Stimulated activated CD4-positive, alpha-beta T cell treated with anti-CD3 and anti-CD28 coated beads, Interleukin-15, amount 100 ng/mL, for 48 hours (primary cell): ENCODE results near the gene SPOCK1.

Experiments
- DNase-seq, 2 donors: peaks; one replicate each; pipeline ENCODE4 v3.0.0-alpha.2; 2020; ENCODE audit warnings: low read depth in 2 of 2

The SPOCK1 gene

GRCh38 chr5:137442660-137443059 lies 56.5 kb downstream of the SPOCK1 start:
- DNase-seq = no peak

- no peak for DNase-seq
These were observed 57.6 kb downstream of the SPOCK1 start for GRCh38 chr5:137441476-137441875.

DNA sequence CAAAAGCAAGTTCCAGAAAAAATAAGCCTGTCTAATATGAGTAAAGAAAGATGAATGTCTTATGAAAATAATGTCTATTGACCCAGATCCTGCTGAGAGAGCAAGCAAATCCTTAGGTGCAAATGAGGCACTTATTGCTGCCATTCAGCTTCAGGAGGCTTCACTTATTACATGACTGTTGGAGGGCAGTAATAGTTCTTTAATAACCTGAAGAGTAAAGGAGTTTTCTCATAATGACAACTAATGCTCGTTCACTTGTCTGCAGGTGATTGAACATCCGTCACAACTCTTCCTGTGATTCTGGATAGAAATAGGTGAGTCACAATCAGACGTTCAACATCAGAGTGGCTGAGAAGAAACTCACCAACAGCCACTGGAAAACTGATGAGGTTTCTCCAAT lies 58.3 kb downstream of the SPOCK1 start:
- DNase-seq = no peak

DNA sequence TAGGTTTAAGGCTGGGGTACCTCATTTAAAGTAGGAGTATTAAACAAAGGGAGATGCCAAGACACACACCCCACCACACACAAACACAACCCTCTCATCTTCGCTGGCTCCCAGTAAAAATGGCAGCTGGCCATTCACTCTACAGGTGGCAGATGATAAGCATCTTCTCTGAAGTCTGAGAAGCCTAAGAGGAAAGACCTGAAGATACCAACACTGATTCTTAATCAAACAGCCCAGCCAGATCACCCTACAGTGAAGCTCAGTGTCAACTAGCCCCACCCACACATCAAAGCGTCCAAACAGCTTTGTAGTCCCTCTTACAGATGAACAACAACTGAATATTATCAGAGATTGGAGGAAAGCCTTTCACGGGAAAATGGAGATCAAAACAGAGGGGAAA lies 59.5 kb downstream of the SPOCK1 start:
- no peak for DNase-seq

GRCh38 chr5:137438932-137439331 lies 60.2 kb downstream of the SPOCK1 start:
- DNase-seq = no peak

DNA sequence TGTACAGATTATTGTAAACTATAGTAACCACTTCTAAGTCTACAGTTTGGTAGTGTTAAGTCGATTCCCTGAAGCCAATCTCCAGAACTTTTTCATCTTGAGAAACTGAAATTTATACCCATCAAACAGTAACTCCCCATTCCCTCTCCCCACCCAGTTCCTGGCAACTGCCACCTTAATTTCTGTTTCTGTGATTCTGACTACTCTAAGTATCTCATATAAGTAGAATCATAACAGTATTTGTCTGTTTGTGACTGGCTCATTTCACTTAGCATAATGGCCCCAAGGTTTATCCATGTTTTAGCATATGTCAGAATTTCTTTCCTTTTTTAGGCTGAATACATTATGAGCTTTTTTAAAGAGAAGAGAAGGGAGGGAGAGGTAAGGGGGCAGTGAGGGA lies 61.4 kb downstream of the SPOCK1 start:
- DNase-seq = no peak

- DNase-seq = no peak
These were observed 65.6 kb downstream of the SPOCK1 start for GRCh38 chr5:137433539-137433938.

DNA sequence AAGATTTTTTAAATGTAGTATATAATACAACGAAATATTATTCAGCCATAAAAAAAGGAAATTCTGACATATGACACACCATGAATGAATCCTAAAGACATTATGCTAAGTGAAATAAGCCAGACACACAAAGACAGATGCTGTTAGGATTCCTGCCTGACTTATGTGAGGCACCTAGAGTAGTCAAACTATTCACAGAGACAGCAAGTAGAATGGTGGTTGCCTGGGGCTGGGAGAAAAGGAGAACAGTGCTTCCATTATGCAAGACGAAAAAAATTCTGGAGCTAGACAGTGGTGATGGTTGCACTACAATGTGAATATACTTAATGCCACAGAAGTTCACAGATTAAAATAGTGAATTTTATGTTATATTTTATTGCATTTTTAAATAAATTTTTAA lies 66.8 kb downstream of the SPOCK1 start:
- no peak for DNase-seq

DNA sequence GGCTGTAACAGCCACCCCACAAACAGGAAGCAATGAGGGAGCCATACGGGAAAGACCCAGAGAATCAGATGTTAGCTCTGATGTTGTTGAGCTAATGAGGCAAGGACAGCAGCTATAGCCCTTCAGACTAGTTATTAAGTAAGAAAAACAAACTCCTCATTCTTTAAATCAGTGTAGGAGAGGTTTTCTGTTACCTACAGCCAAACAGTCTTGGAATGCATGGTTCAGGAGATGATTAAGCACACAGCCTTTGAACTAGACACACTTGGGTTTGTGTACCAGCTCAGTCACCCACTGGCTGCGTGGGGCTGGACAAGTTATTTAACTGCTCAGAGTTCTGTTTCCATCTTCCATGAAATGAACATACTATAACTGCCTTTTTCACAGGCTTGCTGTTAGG lies 68.1 kb downstream of the SPOCK1 start:
- no peak for DNase-seq

DNA sequence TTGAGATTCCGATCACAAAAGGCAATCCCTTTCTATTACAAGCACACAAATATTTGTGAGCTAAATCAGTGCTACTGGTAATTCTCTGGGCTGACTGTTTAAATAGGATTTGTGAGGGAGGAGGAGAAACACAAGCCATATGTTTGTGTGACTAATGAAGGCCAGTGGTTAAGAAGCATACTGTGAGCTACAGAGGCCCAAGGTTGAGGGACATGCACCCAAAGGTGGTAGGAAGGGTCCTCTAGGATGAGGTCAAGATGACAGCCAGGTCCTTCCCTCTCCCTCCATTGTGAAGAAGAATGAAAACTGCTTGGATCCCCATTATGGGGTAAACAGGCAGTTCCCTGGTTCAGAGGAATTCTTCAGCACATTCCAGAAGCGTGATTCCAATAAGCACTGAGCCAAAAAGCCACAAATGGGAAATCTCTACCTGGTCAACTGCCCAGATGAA lies 83.9 kb downstream of the SPOCK1 start:
- DNase-seq = no peak

GRCh38 chr5:137414112-137414755 lies 84.9 kb downstream of the SPOCK1 start:
- no peak for DNase-seq

GRCh38 chr5:137412136-137412535 lies 87.0 kb downstream of the SPOCK1 start:
- no peak for DNase-seq

- no peak for DNase-seq
These were observed 88.7 kb downstream of the SPOCK1 start for GRCh38 chr5:137410234-137411010.

GRCh38 chr5:137409736-137410135 lies 89.4 kb downstream of the SPOCK1 start:
- DNase-seq = no peak

DNA sequence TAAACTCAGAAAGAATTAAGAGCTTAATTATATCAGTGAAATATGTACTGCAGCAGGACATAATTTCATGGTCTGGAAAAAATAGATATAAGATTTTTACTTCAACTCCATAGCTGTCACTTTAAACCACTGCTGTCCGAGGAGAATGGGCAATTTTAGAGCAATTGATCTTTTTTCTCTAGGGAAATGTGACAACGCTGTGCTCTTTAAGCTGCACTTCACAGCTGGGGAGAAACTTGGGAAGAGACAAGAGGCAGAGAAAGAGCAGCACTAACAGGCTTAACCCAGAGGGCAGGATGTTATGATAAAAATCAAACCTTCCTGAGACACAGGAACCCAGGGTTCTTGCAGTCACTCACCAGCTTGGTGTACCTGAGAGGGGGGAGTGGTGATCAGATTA lies 92.0 kb downstream of the SPOCK1 start:
- DNase-seq = no peak

DNA sequence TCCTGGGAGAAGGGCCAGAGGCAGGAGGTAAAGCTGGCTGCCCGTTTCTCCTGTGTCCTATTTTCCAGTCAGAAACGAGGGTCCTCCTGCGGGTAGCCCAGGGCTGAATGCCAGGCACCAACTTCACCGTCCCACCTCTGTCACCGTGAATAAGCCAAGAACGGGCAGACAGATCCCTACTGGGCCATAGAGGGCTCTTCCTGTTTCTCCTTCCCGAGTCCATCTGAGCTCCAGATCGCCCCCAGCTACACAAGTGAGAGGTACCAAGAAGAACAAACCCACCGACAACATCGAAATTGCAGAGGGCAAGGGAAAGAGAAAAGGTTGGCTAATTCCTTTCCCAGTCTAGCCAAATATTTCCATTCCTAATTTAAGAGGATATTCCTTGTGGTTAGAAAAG lies 93.7 kb downstream of the SPOCK1 start:
- DNase-seq = no peak

- DNase-seq = no peak
These were observed 95.3 kb downstream of the SPOCK1 start for GRCh38 chr5:137403869-137404268.

GRCh38 chr5:137402436-137403187 lies 96.5 kb downstream of the SPOCK1 start:
- DNase-seq = no peak

GRCh38 chr5:137401946-137402345 lies 97.2 kb downstream of the SPOCK1 start:
- no peak for DNase-seq

DNA sequence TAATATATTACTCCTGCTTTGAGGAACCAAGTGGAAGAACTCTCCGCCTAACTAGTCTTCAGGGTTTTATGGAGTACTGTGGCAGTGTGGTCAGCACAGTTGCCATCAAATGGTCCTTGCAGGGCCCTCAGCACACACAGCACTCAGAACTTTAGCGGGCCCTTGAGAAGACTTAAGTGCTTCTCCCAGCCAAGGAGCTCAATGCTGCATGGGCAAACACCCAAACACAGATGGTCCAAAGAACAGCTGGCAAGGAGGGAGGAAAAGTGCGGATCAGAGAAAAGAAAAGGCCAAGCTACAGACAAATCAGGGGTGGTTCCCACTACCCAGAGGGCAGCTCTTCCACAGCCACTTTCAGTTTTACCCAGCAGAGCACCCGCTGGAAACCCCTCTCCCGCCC lies 98.6 kb downstream of the SPOCK1 start:
- DNase-seq = no peak

GRCh38 chr5:137399911-137400310 lies 99.2 kb downstream of the SPOCK1 start:
- DNase-seq = no peak

DNA sequence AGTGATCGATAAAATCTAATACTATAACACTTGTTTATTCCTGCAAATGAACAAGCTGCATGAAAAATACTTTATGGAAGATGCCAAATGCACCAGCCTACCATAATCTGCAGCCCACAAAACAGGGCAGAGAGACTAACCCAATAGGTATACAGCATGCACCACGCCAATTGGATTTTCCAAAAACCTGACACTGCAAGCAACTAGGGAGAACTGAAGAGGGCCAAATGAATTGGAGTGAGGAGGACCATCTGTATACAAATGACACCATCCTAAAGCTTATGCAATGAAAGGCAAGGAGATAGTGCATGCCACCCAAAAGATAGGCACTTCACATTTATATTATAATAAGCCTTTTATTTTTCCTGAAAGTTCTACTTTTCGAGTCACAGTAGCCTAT lies 100.4 kb downstream of the SPOCK1 start:
- no peak for DNase-seq

DNA sequence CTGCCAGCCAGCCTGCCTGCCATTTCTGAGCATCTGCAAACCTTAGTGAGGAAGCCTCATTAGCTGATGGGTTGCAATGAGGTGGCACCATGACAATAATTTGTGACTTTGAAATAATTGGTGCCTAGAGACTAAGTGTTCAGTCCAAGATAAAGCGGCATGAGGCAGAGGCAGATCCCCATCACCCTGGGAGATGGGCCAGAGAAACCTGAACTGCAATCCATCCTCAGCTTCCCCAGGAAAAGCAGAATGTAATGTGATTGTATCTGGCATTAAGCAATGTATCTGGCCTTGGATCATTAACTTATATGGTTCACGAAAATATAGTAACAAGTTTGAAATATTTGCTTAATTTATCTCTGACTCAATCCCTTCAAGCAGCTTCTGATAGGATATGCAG lies 101.0 kb downstream of the SPOCK1 start:
- no peak for DNase-seq
